SK-N-MC (cell line): ENCODE results near the gene PPP1CB.

Source experiments
- EZH2 ChIP-seq: fragments of 200-600 bp; sonication (generic); IDR thresholded peaks from one replicate; pipeline ENCODE4 v1.6.1; 2017; ENCODE audit warnings: antibody characterized with exemption
- POLR2AphosphoS5 ChIP-seq: IDR thresholded peaks from 2 replicates; pipeline ENCODE4 v1.6.1; 2012; ENCODE audit warnings: mild to moderate bottlenecking, low read depth, low read length, borderline replicate concordance

GRCh38 chr2:28745876-28746275 lies 5.8 kb upstream of the PPP1CB start:
- TF ChIP-seq EZH2: no peak
- no peak for TF ChIP-seq POLR2AphosphoS5
